Lung (tissue), 12 donors: ENCODE results near the gene NOP58. TPM values are rescaled to one million over a fixed set of nuclear protein-coding genes. Genes with fewer than 3 reads are reported as not detected.
A peak's percentile ranks its signal among the peaks of the same experiment; 100 is the strongest.

Experiments
- ATAC-seq: fragments of 200-7000 bp; cut with Tn5 transposase; one replicate; pipeline ENCODE4 v1.9.1; 2020; ENCODE audit warnings: moderate number of reproducible peaks; ENCODE audit not compliant: insufficient read depth, low FRiP score
- DNase-seq, 3 donors: peaks; one replicate each; pipeline ENCODE4 v3.0.0-alpha.2; 2013 to 2017
- H3K27ac ChIP-seq, 2 donors: one replicate each; pipeline ENCODE4 v1.5.1; 2013; ENCODE audit warnings: mild to moderate bottlenecking in 2 of 2, moderate library complexity in 2 of 2, control low read depth in 1 of 2, inconsistent platforms in 1 of 2, low read depth in 1 of 2, low read length in 1 of 2
- H3K27me3 ChIP-seq, 3 donors: one replicate each; pipeline ENCODE4 v1.5.1; 2013; ENCODE audit warnings: low read length in 2 of 3; ENCODE audit not compliant: control insufficient read depth in 3 of 3, insufficient read depth in 3 of 3
- H3K36me3 ChIP-seq, 4 donors: one replicate each; pipeline ENCODE4 v1.5.1; 2013; ENCODE audit warnings: low read length in 4 of 4, mild to moderate bottlenecking in 1 of 4, moderate library complexity in 1 of 4; ENCODE audit not compliant: control insufficient read depth in 4 of 4, insufficient read depth in 4 of 4
- H3K4me1 ChIP-seq, 5 donors: one replicate each; pipeline ENCODE4 v1.5.1; 2013; ENCODE audit warnings: low read length in 5 of 5, mild to moderate bottlenecking in 2 of 5, moderate library complexity in 1 of 5; ENCODE audit not compliant: control insufficient read depth in 5 of 5, insufficient read depth in 5 of 5
- H3K4me3 ChIP-seq: one replicate; pipeline ENCODE4 v1.5.1; 2013; ENCODE audit warnings: mild to moderate bottlenecking, control low read depth, moderate library complexity
- H3K9ac ChIP-seq, 2 donors: one replicate each; pipeline ENCODE4 v1.5.1; 2013; ENCODE audit warnings: low read length in 2 of 2, control low read depth in 1 of 2; ENCODE audit not compliant: insufficient read depth in 1 of 2
- H3K9me3 ChIP-seq, 4 donors: one replicate each; pipeline ENCODE4 v1.5.1; 2013; ENCODE audit warnings: low read length in 3 of 4, mild to moderate bottlenecking in 1 of 4, moderate library complexity in 1 of 4; ENCODE audit not compliant: control insufficient read depth in 4 of 4, insufficient read depth in 3 of 4
- CTCF ChIP-seq: IDR thresholded peaks from 2 replicates; pipeline ENCODE4 v1.5.1; 2012; ENCODE audit warnings: mild to moderate bottlenecking; ENCODE audit errors: control extremely low read depth, extremely low read depth
- WGBS, 2 donors: extraction: QIAGEN DNeasy Blood & Tissue Kit; methylation state at CpG; one replicate each; pipeline ENCODE4 v1.1.7; 2013; 5-methylcytosine and 5-hydroxymethylcytosine counted together
- polyA plus RNA-seq, 2 donors: library from polyadenylated mRNA; stranded (reverse); fragments of 200-250 nt; gene quantifications; one replicate each; pipeline ENCODE4 v1.2.1, GENCODE V29; 2013
- total RNA-seq, 2 donors: library from RNA; depleted of rRNA in 1 of 2; stranded (reverse); fragments of >200 nt in 1 of 2; gene quantifications; one replicate each; pipeline ENCODE4 v1.2.1, GENCODE V29; 2014 to 2021
- donor health status: control.
- donor health status: control.
- donor health status: Bipolar disorder and iron deficiency.
- donor health status: healthy.
- donor health status: DM: yes; HTN: yes; CAD: no.

Gene NOP58
- total and polyA plus RNA-seq, 4 donors: 48.1 to 113 (median 68.0) TPM

GRCh38 chr2:202299712-202300111 lies 34.1 kb downstream of the NOP58 start:
- WGBS, 2 donors: 59 to 64% methylated on average over 1 of the region's 1 CpG
- Histone ChIP-seq H3K4me1 (peaks cover 0 to 4% (median 0%) of the 10 kb centered on the region in 5 donors), H3K9me3 (no peaks in the 10 kb centered on the region), H3K9ac (no peak overlapping the region), H3K27ac (no peak overlapping the region), H3K4me3 (no peak overlapping the region), H3K36me3 (peaks cover 14 to 54% (median 37%) of the 10 kb centered on the region in 4 donors), H3K27me3 (no peaks in the 10 kb centered on the region)
- no peak for TF ChIP-seq CTCF
- no peak for ATAC-seq
- DNase-seq: no peak

- Histone ChIP-seq H3K4me1 (peaks cover 0 to 6% (median 0%) of the 10 kb centered on the region in 5 donors), H3K9ac (no peak overlapping the region), H3K4me3 (no peak overlapping the region), H3K36me3 (peaks cover 16 to 33% (median 29%) of the 10 kb centered on the region in 4 donors), H3K27me3 (no peaks in the 10 kb centered on the region), H3K9me3 (no peaks in the 10 kb centered on the region), H3K27ac (no peak overlapping the region)
- TF ChIP-seq CTCF: no peak
- no peak for ATAC-seq
- no peak for DNase-seq
- 95 to 96% methylated on average over 3 of the region's 3 CpGs for WGBS, 2 donors
Observed at GRCh38 chr2:202306034-202306433, 40.5 kb downstream of the NOP58 start.

- DNase-seq (peak; percentile 29 to 39 (median 34)), ATAC-seq (no peak)
- 70 to 83% methylated on average over 3 of the region's 3 CpGs for WGBS, 2 donors
- H3K4me3 ChIP-seq: no peak overlapping the region
- peaks cover 16 to 28% (median 23%) of the 10 kb centered on the region in 4 donors for H3K36me3 ChIP-seq
- H3K27ac ChIP-seq: no peak overlapping the region
- no peak for TF ChIP-seq CTCF
- peaks cover 0 to 6% (median 0%) of the 10 kb centered on the region in 5 donors for H3K4me1 ChIP-seq
- H3K9me3 ChIP-seq: no peaks in the 10 kb centered on the region
- H3K27me3 ChIP-seq: no peaks in the 10 kb centered on the region
- H3K9ac ChIP-seq: no peak overlapping the region
Observed at GRCh38 chr2:202307690-202308089, 42.1 kb downstream of the NOP58 start.

DNA sequence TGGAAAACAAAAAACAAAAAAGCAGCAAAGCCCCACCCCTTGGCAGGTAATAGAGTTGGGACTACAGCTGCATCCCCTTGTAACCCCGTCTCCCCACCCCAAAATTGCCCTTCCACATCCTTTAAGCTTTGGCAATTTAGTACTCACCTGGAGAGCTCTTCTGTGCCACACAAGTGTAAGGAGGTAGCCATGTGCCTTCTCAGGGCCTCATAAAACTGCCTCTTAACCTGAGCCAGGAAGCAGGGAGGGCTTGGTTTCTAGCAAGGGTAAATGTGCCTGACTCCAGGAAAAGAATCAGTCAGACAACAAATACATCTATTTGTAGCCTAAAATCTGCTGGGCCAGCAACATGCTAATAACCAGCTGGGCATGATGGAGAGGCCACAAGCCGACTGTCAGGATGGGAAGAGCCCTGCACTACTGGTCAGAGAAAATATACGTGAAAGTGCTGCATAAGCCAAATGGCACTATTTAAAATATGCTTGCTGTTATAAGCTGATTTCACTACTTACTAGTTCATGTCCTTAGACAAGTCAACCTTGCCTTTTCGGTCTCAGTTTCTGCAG lies 46.3 kb downstream of the NOP58 start:
- Histone ChIP-seq H3K4me3 (no peak overlapping the region), H3K27me3 (no peaks in the 10 kb centered on the region), H3K9ac (no peak overlapping the region), H3K9me3 (no peaks in the 10 kb centered on the region), H3K36me3 (peaks cover 0 to 6% (median 1%) of the 10 kb centered on the region in 4 donors), H3K4me1 (peaks cover 0 to 4% (median 0%) of the 10 kb centered on the region in 5 donors), H3K27ac (peak overlapping the region in 1 of 2 donors; percentile 59)
- no peak for TF ChIP-seq CTCF
- no peak for ATAC-seq
- peak; percentile 14 to 24 (median 22) for DNase-seq
- 65 to 86% methylated on average over 4 of the region's 4 CpGs for WGBS, 2 donors
